Measurements from ENCODE around the gene ILF3.

- TF ChIP-seq POLR2A (IDR thresholded peaks at IDR 0.05) (peak in 1 of 2 donors; percentile 7), CTCF (IDR thresholded peaks at IDR 0.05 in 4 of 5, conservative IDR thresholded peaks at IDR 0.05 in 1 of 5) (peak in 1 of 5 experiments; percentile 14)
Observed at GRCh38 chr19:10718205-10719196, 64.4 kb downstream of the ILF3 start.

All from gastrocnemius medialis (tissue), 4 donors.